Astrocyte of the cerebellum (primary cell): ENCODE measurements around the gene AFAP1L1.

ENCODE experiments used
- DNase-seq: peaks from one replicate; pipeline ENCODE4 v3.0.0-alpha.2; 2011; ENCODE audit warnings: low read depth
- H3K4me3 ChIP-seq: 2 replicates; pipeline ENCODE4 v1.5.1; 2011; ENCODE audit warnings: mild to moderate bottlenecking, low read depth, low read length, moderate library complexity
- in situ Hi-C: cut with HindIII; loops from 2 replicates; pipeline ENCODE4 v1.10.0; 2017; ENCODE audit warnings: low sequenced_read_pairs
- TF ChIP-seq, protein P1 (sequence below): IDR thresholded peaks from 2 replicates; pipeline ENCODE4 v1.5.1; 2012; ENCODE audit warnings: low read length, low read depth, moderate library complexity, mild to moderate bottlenecking; ENCODE audit errors: missing control alignments

The AFAP1L1 gene

DNA sequence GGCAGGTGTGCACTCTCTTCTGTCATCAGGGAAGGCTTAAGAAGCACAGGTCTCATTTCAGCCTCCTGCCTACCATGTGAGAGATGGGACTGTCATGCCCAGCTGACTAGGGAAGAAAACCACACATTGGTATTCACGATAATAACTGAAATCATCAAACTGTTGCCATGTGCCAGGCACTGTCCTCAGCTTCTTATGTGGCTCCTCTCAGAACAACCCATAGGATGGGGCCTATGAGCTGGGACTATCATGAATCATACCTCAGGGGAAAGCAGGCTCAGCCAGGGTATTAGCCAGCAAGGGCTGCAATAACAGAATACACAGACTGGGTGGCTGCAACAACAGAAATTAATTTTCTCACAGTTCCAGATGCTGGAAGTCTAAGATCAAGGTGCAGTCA, 3.3 kb downstream of the AFAP1L1 start:
- TF ChIP-seq, protein P1, sequence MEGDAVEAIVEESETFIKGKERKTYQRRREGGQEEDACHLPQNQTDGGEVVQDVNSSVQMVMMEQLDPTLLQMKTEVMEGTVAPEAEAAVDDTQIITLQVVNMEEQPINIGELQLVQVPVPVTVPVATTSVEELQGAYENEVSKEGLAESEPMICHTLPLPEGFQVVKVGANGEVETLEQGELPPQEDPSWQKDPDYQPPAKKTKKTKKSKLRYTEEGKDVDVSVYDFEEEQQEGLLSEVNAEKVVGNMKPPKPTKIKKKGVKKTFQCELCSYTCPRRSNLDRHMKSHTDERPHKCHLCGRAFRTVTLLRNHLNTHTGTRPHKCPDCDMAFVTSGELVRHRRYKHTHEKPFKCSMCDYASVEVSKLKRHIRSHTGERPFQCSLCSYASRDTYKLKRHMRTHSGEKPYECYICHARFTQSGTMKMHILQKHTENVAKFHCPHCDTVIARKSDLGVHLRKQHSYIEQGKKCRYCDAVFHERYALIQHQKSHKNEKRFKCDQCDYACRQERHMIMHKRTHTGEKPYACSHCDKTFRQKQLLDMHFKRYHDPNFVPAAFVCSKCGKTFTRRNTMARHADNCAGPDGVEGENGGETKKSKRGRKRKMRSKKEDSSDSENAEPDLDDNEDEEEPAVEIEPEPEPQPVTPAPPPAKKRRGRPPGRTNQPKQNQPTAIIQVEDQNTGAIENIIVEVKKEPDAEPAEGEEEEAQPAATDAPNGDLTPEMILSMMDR, result no peak
- DNase-seq, result no peak
- H3K4me3 ChIP-seq, result no peak overlapping the region
- in situ Hi-C loops, result no loop called here

DNA sequence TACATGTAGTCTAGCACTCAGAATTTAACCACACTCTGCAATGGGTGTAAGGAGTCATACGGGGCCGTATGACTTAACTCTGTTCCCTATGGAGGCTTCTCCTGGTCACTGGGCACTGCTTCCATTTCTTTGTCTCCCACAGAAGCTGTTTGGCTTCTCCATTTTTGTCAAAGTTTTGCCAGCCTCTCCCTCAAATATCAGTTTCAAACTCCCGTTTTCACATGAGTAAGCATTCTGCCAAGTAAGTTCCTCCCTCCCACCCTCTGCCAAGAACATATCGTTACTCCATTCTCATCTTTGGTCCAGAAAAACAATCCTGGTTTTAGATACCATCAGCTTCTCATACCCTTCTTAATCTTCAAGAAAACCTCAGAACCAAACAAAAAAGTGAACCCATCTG, 6.1 kb downstream of the AFAP1L1 start:
- in situ Hi-C loops, result no loop called here
- no peak overlapping the region for H3K4me3 ChIP-seq
- TF ChIP-seq, protein P1, result no peak

DNA sequence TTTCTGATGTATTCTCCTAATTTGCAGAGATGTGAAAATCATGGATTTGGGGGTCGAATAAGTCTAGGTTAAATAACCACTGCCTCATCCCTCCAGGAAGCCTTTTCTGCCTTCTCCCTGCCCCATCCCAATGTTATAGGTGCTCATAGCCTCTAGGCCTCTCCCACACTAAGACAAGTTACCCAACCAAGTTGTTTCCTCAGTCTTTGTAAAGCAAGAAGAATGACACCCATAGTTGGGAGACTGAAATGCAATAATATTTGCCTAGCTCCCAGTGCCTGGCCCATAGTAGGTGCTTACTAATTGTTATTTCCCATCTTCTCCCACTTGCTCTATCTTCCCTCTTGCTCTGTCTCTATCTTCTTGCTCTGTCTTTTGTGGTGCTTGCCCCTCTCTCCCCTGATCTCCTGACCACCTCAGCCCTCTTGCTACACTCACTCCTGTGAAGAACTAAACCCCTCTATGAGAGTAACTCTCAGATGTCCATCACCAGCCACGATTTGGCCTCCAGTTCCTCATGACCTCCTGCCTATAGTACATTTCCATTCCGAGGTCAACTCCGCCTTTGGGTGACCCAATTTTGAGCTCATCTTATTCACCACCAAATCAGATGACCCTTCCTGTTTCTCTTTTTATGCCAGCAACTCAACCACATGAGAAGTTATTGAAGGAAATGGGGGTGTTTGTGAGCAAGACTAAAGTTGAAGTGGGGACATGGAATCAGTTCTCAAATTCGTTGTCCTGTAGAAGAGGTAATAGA, 7.0 kb downstream of the AFAP1L1 start:
- no peak for DNase-seq
- H3K4me3 ChIP-seq, result no peak overlapping the region
- TF ChIP-seq, protein P1, result no peak
- in situ Hi-C loops, result no loop called here

More for the DNA sequence above, 6.1 kb downstream of the AFAP1L1 start:
- DNase-seq, result no peak

DNA sequence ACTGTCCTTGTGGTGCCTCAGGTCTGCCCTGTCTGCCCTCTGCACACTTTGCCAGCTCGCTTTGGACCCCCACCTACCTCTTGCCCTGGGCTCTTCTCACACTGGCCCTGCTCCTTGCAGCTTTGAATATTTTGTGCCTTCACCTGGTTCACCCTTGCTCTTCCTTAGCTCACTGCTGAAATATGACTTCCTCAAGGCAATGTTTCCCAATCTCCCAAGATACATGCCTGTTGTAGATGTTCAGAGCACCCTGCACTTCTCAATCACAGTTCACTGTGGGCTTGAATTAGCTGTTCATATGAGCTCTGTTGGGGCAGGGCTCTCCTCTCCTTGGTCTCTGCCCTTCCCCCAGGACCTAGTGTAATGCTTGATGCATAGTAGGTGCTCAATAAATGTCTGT, 8.0 kb downstream of the AFAP1L1 start:
- in situ Hi-C loops, result no loop called here
- no peak overlapping the region for H3K4me3 ChIP-seq
- DNase-seq, result no peak
- TF ChIP-seq, protein P1, result no peak

DNA sequence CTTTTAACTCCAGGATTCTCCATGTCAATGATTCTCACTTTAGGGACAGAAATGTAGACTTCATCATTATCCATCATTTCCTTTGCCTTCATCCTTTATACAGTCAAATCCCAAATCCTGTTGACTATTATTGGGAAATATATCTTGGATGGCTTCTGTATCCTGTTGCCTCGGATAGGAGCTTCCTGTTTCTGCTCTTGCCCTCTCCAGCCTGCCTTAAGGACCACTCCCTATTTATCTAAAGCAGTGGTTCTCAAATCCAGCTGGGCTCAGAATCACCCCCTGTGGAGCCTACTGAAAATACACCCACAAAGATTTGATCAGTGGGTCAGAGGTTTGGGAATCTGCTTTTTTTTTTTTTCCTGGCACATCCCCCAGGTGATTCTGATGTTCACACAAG, 8.5 kb downstream of the AFAP1L1 start:
- no peak overlapping the region for H3K4me3 ChIP-seq
- in situ Hi-C loops, result no loop called here
- no peak for DNase-seq
- TF ChIP-seq, protein P1, result no peak

DNA sequence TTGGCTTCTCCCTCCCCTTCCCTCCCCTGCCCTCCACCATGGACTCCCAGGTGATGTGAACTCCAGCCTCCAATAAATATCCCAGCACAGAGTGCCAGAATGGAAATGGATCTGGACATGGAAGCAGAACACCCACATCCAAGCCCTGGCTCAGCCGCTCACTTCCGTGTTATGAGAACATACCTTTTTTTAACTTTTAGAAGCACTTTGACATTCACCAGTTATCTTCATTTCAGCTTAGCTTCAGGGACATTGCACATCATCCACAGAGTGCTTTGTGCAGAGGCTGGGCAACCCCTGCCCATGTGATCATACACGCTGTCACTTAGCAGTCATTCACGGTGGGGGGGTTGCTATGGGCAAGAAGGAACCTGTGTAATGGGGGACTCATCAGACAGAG, 9.1 kb downstream of the AFAP1L1 start:
- no peak overlapping the region for H3K4me3 ChIP-seq
- in situ Hi-C loops, result no loop called here
- TF ChIP-seq, protein P1, result no peak
- DNase-seq, result no peak
